Transverse colon (tissue), 4 donors: ENCODE data around the gene HDGFL3. TPM values are rescaled to one million over a fixed set of nuclear protein-coding genes. Genes with fewer than 3 reads are reported as not detected.
"Not testable (repeated sequence)": the region's sequence is repeated elsewhere in the genome, so short reads cannot be mapped to it uniquely, and the experiment has no call there.

Source experiments
- DNase-seq: peaks from one replicate; pipeline ENCODE4 v3.0.0-alpha.2; 2019
- H3K27ac ChIP-seq, 4 donors: fragments of 200-600 bp; sonication (generic); 2 replicates each; pipeline ENCODE4 v1.5.1; 2016 to 2018; ENCODE audit warnings: inconsistent platforms in 4 of 4
- H3K27me3 ChIP-seq: fragments of 200-600 bp; sonication (generic); 2 replicates; pipeline ENCODE4 v1.5.1; 2017; ENCODE audit warnings: inconsistent platforms
- H3K36me3 ChIP-seq, 4 donors: fragments of 200-600 bp; sonication (generic); 2 replicates each; pipeline ENCODE4 v1.5.1; 2017 to 2019; ENCODE audit warnings: inconsistent platforms in 4 of 4
- H3K4me1 ChIP-seq, 4 donors: fragments of 200-600 bp; sonication (generic); 2 replicates each; pipeline ENCODE4 v1.5.1; 2017 to 2020; ENCODE audit warnings: inconsistent platforms in 4 of 4
- H3K4me3 ChIP-seq, 4 donors: fragments of 200-600 bp; sonication (generic); 1 replicate in 1 of 4; 2 replicates in 3 of 4; pipeline versions ENCODE4 v1.5.1 to v1.6.1; 2017 to 2019; ENCODE audit warnings: inconsistent platforms in 4 of 4
- H3K9me3 ChIP-seq, 2 donors: fragments of 200-600 bp; sonication (generic); 2 replicates each; pipeline ENCODE4 v1.5.1; 2017 to 2019; ENCODE audit warnings: inconsistent platforms in 2 of 2
- EP300 ChIP-seq: sonication (generic); formaldehyde crosslinking; IDR thresholded peaks from one replicate; pipeline ENCODE4 v1.6.1; 2017; ENCODE audit warnings: antibody characterized with exemption, low read depth
- POLR2A ChIP-seq: fragments of 450-650 bp; IDR thresholded peaks from one replicate; pipeline ENCODE4 v1.6.1; 2016; ENCODE audit warnings: antibody characterized with exemption, mild to moderate bottlenecking, moderate library complexity
- POLR2AphosphoS5 ChIP-seq, 3 donors: sonication (generic); formaldehyde crosslinking; IDR thresholded peaks; one replicate each; pipeline ENCODE4 v1.6.1; 2016; ENCODE audit warnings: antibody characterized with exemption in 3 of 3
- WGBS, 2 donors: methylation state at CpG; one replicate each; pipeline ENCODE4 v1.1.5; 2018; ENCODE audit warnings: low coverage in 1 of 2; 5-methylcytosine and 5-hydroxymethylcytosine counted together
- in situ Hi-C, 4 donors: fragments of 200-750 bp; cut with MboI; loops; one replicate each; pipeline versions ENCODE4 v1.15.0 to v1.15.1; 2017; ENCODE audit warnings: low sequenced_read_pairs in 3 of 4, low pct_ligation_motif_present in 1 of 4, low pct_unique_long_range_greater_than_20kb in 1 of 4
- intact Hi-C: fragments of 100-400 bp; cut with DNase I; formaldehyde crosslinking; loops from one replicate; pipeline ENCODE4 v1.15.1; 2023; ENCODE audit warnings: low total_unique reads
- total RNA-seq, 4 donors: library from RNA; depleted of rRNA; stranded (reverse); fragments of >200 nt; gene quantifications; one replicate each; pipeline ENCODE4 v1.1.0, GENCODE V29; 2016
- TF ChIP-seq, protein P1 (sequence below), 5 experiments: fragments of 200-600 bp in 3 of 5; fragments of 450-650 bp in 2 of 5; sonication (generic) in 3 of 5; IDR thresholded peaks; 1 replicate in 2 of 5; 2 replicates in 3 of 5; pipeline ENCODE4 v1.5.1; 2016 to 2017; ENCODE audit warnings: antibody characterized with exemption in 5 of 5, inconsistent platforms in 3 of 5, mild to moderate bottlenecking in 2 of 5, moderate library complexity in 1 of 5

The HDGFL3 gene
- total RNA-seq, 4 donors from 2014 or later, result 2.6 to 16.5 (median 5.2) TPM

DNA sequence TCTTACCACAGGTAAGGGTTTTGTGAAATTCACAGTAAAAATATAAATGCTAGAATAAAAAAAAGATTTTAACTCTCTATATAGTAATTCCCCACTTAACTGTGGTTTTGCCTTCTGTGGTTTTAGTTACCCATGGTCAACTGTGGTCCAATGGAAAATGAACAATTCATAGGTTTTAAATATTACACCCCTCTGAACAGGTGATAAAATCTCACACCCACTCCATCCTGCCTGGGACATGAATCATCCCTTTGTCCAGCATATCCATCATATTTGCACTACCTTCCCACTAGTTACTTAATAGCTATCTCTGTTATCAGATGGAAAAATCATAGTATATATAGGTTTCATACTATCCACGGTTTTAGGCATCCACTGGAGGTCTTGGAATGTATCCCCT is 49.2 kb downstream of the HDGFL3 start:
- no peaks in the 10 kb centered on the region for H3K27me3 ChIP-seq
- intact Hi-C loops, result no loop called here
- in situ Hi-C loops, result no loop called here
- 80 to 81% methylated on average over 1 of the region's 1 CpG for WGBS, 2 donors
- H3K4me1 ChIP-seq, result no peaks in the 10 kb centered on the region
- TF ChIP-seq POLR2A (no peak), EP300 (no peak), POLR2AphosphoS5 (IDR thresholded peaks at IDR 0.05) (no peak)
- TF ChIP-seq, protein P1, sequence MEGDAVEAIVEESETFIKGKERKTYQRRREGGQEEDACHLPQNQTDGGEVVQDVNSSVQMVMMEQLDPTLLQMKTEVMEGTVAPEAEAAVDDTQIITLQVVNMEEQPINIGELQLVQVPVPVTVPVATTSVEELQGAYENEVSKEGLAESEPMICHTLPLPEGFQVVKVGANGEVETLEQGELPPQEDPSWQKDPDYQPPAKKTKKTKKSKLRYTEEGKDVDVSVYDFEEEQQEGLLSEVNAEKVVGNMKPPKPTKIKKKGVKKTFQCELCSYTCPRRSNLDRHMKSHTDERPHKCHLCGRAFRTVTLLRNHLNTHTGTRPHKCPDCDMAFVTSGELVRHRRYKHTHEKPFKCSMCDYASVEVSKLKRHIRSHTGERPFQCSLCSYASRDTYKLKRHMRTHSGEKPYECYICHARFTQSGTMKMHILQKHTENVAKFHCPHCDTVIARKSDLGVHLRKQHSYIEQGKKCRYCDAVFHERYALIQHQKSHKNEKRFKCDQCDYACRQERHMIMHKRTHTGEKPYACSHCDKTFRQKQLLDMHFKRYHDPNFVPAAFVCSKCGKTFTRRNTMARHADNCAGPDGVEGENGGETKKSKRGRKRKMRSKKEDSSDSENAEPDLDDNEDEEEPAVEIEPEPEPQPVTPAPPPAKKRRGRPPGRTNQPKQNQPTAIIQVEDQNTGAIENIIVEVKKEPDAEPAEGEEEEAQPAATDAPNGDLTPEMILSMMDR (IDR thresholded peaks at IDR 0.05), result no peak
- no peak overlapping the region for H3K4me3 ChIP-seq
- no peak overlapping the region for H3K27ac ChIP-seq
- H3K36me3 ChIP-seq, result no peaks in the 10 kb centered on the region
- DNase-seq, result no peak
- no peaks in the 10 kb centered on the region for H3K9me3 ChIP-seq

DNA sequence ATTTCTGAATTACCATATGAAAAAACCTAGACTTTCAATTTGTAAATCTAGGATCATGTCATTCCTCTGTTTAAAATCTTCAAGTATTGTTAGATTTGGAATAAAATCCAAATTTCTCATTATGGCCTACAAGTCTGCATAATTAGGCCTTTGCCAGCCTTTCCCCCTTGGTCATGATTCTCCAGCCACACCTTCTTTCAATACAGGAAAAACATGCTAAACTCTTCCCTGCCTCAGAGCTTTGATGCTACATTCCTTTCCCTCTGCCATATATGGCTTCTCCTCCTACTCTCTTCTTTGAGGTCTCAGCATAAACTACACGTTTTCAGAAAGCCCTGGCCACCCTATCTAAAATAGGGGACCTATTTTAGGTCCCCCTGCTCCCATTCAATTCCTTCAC is 51.7 kb downstream of the HDGFL3 start:
- in situ Hi-C loops, result no loop called here
- H3K4me1 ChIP-seq, result no peaks in the 10 kb centered on the region
- WGBS, 2 donors, result 54 to 71% methylated on average over 1 of the region's 1 CpG
- no peaks in the 10 kb centered on the region for H3K27me3 ChIP-seq
- no peaks in the 10 kb centered on the region for H3K36me3 ChIP-seq
- no peaks in the 10 kb centered on the region for H3K9me3 ChIP-seq
- intact Hi-C loops, result no loop called here
- no peak overlapping the region for H3K4me3 ChIP-seq
- no peak for TF ChIP-seq EP300
- TF ChIP-seq POLR2A, result no peak
- TF ChIP-seq, protein P1 (IDR thresholded peaks at IDR 0.05), result no peak
- TF ChIP-seq POLR2AphosphoS5 (IDR thresholded peaks at IDR 0.05), result no peak
- no peak overlapping the region for H3K27ac ChIP-seq
- no peak for DNase-seq

DNA sequence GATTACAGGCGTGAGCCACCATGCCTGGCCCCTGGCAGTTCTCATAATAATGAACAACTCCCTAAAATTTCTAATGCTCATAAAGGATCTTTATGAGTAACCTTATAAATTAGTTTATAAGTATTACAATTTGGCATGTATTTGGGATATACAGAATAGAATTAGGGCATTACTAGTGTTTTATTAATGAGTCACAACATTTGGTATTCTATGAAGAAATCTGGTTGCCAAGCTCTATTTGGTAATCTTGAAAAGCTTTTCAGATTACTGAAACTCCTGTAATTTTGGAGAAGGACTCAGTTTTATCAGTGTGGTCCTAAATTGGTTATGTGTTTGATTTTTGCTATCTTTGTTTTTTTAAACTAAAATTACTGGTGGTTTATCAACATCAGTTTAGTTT is 54.3 kb downstream of the HDGFL3 start:
- Histone ChIP-seq H3K4me1 (no peaks in the 10 kb centered on the region), H3K9me3 (no peaks in the 10 kb centered on the region), H3K27me3 (no peaks in the 10 kb centered on the region), H3K4me3 (no peak overlapping the region), H3K36me3 (peaks cover 0 to 8% (median 0%) of the 10 kb centered on the region in 4 donors), H3K27ac (no peak overlapping the region)
- in situ Hi-C loops, result no loop called here
- DNase-seq, result no peak
- WGBS, 2 donors, result 100% methylated on average over 1 of the region's 1 CpG; no CpG with 5 or more reads in 1 of the 2 donors
- intact Hi-C loops, result no loop called here
- TF ChIP-seq POLR2AphosphoS5 (IDR thresholded peaks at IDR 0.05) (no peak), EP300 (no peak), POLR2A (no peak)
- TF ChIP-seq, protein P1 (IDR thresholded peaks at IDR 0.05), result no peak

DNA sequence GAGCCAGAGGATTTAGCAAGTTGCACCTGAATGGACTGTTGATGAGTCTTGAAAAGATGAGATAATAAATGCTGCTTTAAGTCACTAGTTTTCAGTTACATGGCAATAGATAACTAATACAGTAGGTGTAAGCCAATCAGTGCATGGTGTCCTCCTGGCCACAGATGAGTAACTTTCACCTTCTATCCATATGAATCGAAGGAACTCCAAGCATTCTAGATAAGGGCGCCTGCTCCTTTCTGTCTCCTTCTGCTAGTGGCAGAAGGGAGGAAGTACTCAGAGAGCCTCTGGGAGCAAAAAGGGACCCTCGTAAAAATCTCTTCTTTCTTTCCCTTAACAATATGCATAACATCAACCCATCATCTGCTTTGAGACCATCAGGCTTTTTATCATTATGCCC is 62.9 kb downstream of the HDGFL3 start:
- TF ChIP-seq POLR2AphosphoS5 (IDR thresholded peaks at IDR 0.05), result no peak
- no peak for TF ChIP-seq POLR2A
- TF ChIP-seq, protein P1 (IDR thresholded peaks at IDR 0.05), result no peak
- no peak for TF ChIP-seq EP300
- Histone ChIP-seq H3K4me1 (no peaks in the 10 kb centered on the region), H3K4me3 (no peak overlapping the region), H3K9me3 (no peaks in the 10 kb centered on the region), H3K36me3 (peaks cover 0 to 8% (median 0%) of the 10 kb centered on the region in 4 donors), H3K27ac (no peak overlapping the region), H3K27me3 (no peaks in the 10 kb centered on the region)
- intact Hi-C loops, result no loop called here
- DNase-seq, result no peak
- WGBS, 2 donors, result 87 to 100% methylated on average over 1 to 3 of the region's 3 CpGs
- in situ Hi-C loops, result no loop called here

DNA sequence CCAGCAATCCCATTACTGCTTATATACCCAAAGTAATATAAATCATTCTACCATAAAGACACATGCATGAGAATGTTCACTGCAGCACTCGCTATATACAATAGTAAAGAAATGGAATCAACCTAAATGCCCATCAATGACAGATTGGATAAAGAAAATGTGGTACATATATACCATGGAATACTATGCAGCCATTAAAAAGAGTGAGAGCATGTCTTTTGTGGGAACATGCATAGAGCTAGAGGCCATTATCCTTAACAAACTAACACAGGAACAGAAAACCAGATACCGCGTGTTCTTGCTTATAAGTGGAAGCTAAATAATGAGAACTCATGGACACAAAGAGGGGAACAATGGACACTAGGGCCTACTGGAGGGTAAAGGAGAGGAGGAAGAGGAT is 65.5 kb downstream of the HDGFL3 start:
- H3K4me1 ChIP-seq, H3K27me3 ChIP-seq, intact Hi-C loops, H3K27ac ChIP-seq, H3K4me3 ChIP-seq, in situ Hi-C loops, H3K9me3 ChIP-seq, DNase-seq, H3K36me3 ChIP-seq: not testable (repeated sequence)
- 90 to 96% methylated on average over 3 of the region's 3 CpGs for WGBS, 2 donors
